OCI-LY1 (cell line): Measurements from ENCODE around the gene FUNDC2.
A peak's percentile ranks its signal among the peaks of the same experiment; 100 is the strongest.

ENCODE experiments used
- H2AFZ ChIP-seq: fragments of 200-600 bp; sonication (generic), shearing (Covaris generic); 2 replicates; pipeline ENCODE4 v1.6.0; 2014; ENCODE audit warnings: antibody characterized with exemption, mild to moderate bottlenecking, low read length
- H3F3A ChIP-seq: fragments of 200-600 bp; sonication (generic), shearing (Covaris generic); 2 replicates; pipeline ENCODE4 v1.6.0; 2014; ENCODE audit warnings: mild to moderate bottlenecking, antibody characterized with exemption, low read length, moderate library complexity; ENCODE audit not compliant: insufficient read depth
- H3K27ac ChIP-seq: fragments of 200-600 bp; sonication (generic); 2 replicates; pipeline ENCODE4 v1.5.1; 2014; ENCODE audit warnings: low read length, mixed run types, mild to moderate bottlenecking, low read depth; ENCODE audit not compliant: poor library complexity, severe bottlenecking
- H3K27me3 ChIP-seq: fragments of 200-600 bp; sonication (generic); 2 replicates; pipeline ENCODE4 v1.6.0; 2014; ENCODE audit warnings: antibody characterized with exemption, mild to moderate bottlenecking, low read length, moderate library complexity; ENCODE audit not compliant: insufficient read depth
- H3K36me3 ChIP-seq: fragments of 200-600 bp; sonication (generic); 2 replicates; pipeline ENCODE4 v1.6.1; 2014; ENCODE audit warnings: mild to moderate bottlenecking, antibody characterized with exemption, low read length, moderate library complexity, mixed read lengths; ENCODE audit not compliant: insufficient read depth
- H3K4me1 ChIP-seq: fragments of 200-600 bp; sonication (generic); 2 replicates; pipeline ENCODE4 v1.5.1; 2014; ENCODE audit warnings: mild to moderate bottlenecking, low read length, moderate library complexity; ENCODE audit not compliant: insufficient read depth, severe bottlenecking
- H3K4me2 ChIP-seq: fragments of 200-600 bp; sonication (generic), shearing (Covaris generic); 2 replicates; pipeline ENCODE4 v1.6.1; 2014; ENCODE audit warnings: low read length
- H3K4me3 ChIP-seq: fragments of 200-600 bp; sonication (generic); 2 replicates; pipeline ENCODE4 v1.5.1; 2014; ENCODE audit warnings: low read length, low read depth, mild to moderate bottlenecking, mixed read lengths; ENCODE audit not compliant: poor library complexity, severe bottlenecking
- H3K79me2 ChIP-seq: fragments of 200-600 bp; shearing (Covaris generic); 2 replicates; pipeline ENCODE4 v1.6.1; 2016; ENCODE audit warnings: mixed run types, low read length, mixed read lengths; ENCODE audit not compliant: insufficient read depth
- H3K9ac ChIP-seq: fragments of 200-600 bp; sonication (generic), shearing (Covaris generic); 2 replicates; pipeline ENCODE4 v1.6.1; 2014; ENCODE audit warnings: mild to moderate bottlenecking, low read length, mixed read lengths
- H3K9me2 ChIP-seq: fragments of 200-600 bp; sonication (generic), shearing (Covaris generic); 2 replicates; pipeline ENCODE4 v1.6.1; 2014; ENCODE audit warnings: low read depth, mild to moderate bottlenecking, low read length, mixed read lengths
- H3K9me3 ChIP-seq: fragments of 200-600 bp; shearing (Covaris generic); 2 replicates; pipeline ENCODE4 v1.6.1; 2014; ENCODE audit warnings: low read length, mixed read lengths
- H4K20me1 ChIP-seq: fragments of 200-600 bp; sonication (generic), shearing (Covaris generic); 2 replicates; pipeline ENCODE4 v1.6.0; 2016; ENCODE audit warnings: mild to moderate bottlenecking, low read length; ENCODE audit not compliant: insufficient read depth
- CTCF ChIP-seq: fragments of 200-600 bp; sonication (generic), shearing (Covaris generic); IDR thresholded peaks from 2 replicates; pipeline ENCODE4 v1.5.1; 2017; ENCODE audit warnings: mild to moderate bottlenecking, antibody characterized with exemption, low read length, moderate library complexity, mixed read lengths
- EZH2 ChIP-seq: fragments of 200-600 bp; sonication (generic), shearing (Covaris generic); IDR thresholded peaks from 2 replicates; pipeline ENCODE4 v1.8.0; 2017; ENCODE audit warnings: borderline replicate concordance, mixed run types, mild to moderate bottlenecking, antibody characterized with exemption, low read length, moderate library complexity, mixed read lengths

FUNDC2 gene

GRCh38 chrX:155086961-155087735 is 60.5 kb downstream of the FUNDC2 start:
- Histone ChIP-seq H3F3A (no peaks in the 10 kb centered on the region), H3K9me2 (no peaks in the 10 kb centered on the region), H3K27me3 (no peaks in the 10 kb centered on the region), H3K79me2 (no peaks in the 10 kb centered on the region), H3K4me2 (no peak overlapping the region), H3K36me3 (peaks cover 22% of the 10 kb centered on the region; the same call in 1 of the 2 replicates), H3K9me3 (no peaks in the 10 kb centered on the region), H2AFZ (no peak overlapping the region), H3K9ac (no peak overlapping the region), H3K27ac (no peak overlapping the region), H4K20me1 (no peaks in the 10 kb centered on the region), H3K4me3 (no peak overlapping the region), H3K4me1 (no peaks in the 10 kb centered on the region)
- TF ChIP-seq CTCF (no peak), EZH2 (no peak)

GRCh38 chrX:155094468-155095061 is 67.9 kb downstream of the FUNDC2 start:
- Histone ChIP-seq H3K79me2 (no peaks in the 10 kb centered on the region), H3K27me3 (no peaks in the 10 kb centered on the region), H3K9ac (no peak overlapping the region), H3K4me1 (no peaks in the 10 kb centered on the region), H4K20me1 (no peaks in the 10 kb centered on the region), H3K4me3 (no peak overlapping the region), H3K4me2 (no peak overlapping the region), H3F3A (no peaks in the 10 kb centered on the region), H2AFZ (no peak overlapping the region), H3K27ac (no peak overlapping the region), H3K36me3 (peaks cover 18% of the 10 kb centered on the region), H3K9me3 (no peaks in the 10 kb centered on the region), H3K9me2 (no peaks in the 10 kb centered on the region)
- TF ChIP-seq EZH2: no peak
- TF ChIP-seq CTCF: peak; percentile 65

DNA sequence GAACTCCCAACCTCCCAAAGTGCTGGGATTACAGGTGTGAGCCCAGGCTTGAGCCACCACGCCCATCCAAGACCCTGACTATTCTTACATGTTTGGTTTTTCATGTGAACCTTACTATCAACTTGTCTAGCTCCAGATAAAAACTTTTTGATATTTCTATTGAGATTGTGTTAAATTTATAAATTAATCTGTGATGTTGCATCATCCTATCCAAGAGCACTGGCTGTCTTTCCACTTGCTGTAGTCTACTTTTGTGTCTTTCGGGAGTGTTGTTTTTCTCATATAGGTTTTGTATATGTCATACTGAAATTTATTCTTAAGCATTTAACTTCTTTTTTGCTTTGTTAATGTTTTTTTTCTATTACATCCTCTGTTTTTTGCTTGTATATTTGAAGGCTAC is 79.3 kb downstream of the FUNDC2 start:
- H4K20me1 ChIP-seq: no peaks in the 10 kb centered on the region
- H2AFZ ChIP-seq: no peak overlapping the region
- peaks cover 14% of the 10 kb centered on the region for H3K36me3 ChIP-seq
- no peaks in the 10 kb centered on the region for H3K27me3 ChIP-seq
- no peak overlapping the region for H3K4me3 ChIP-seq
- no peaks in the 10 kb centered on the region for H3K79me2 ChIP-seq
- no peaks in the 10 kb centered on the region for H3K9me3 ChIP-seq
- H3K9ac ChIP-seq: no peak overlapping the region
- no peak overlapping the region for H3K4me2 ChIP-seq
- TF ChIP-seq EZH2: no peak
- TF ChIP-seq CTCF: no peak
- H3K4me1 ChIP-seq: no peaks in the 10 kb centered on the region
- H3F3A ChIP-seq: no peaks in the 10 kb centered on the region
- no peak overlapping the region for H3K27ac ChIP-seq
- H3K9me2 ChIP-seq: no peaks in the 10 kb centered on the region
